ENCODE data around the gene WAC.
A peak's percentile ranks its signal among the peaks of the same experiment; 100 is the strongest.
"Not testable (repeated sequence)": the region's sequence is repeated elsewhere in the genome, so short reads cannot be mapped to it uniquely, and the experiment has no call there.

WAC gene

DNA sequence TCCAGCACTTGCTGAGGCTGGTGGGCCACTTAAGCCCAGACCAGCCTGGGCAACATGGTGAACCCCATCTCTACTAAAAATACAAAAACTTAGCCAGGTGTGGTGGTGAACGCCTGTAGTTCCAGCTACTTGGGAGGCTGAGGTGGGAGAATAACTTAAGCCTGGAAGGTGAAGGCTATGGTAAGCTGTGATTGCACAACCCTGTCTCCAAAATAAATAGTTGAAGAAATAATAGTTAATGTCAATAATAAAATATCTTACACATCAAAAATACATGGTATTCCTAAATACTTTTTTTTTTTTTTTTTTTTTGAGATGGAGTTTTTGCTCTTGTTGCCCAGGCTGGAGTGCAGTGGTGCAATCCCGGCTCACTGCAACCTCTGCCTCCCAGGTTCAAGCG is 76.7 kb downstream of the WAC start:
- DNase-seq (ENCODE audit: low read depth): not testable (repeated sequence)

DNA sequence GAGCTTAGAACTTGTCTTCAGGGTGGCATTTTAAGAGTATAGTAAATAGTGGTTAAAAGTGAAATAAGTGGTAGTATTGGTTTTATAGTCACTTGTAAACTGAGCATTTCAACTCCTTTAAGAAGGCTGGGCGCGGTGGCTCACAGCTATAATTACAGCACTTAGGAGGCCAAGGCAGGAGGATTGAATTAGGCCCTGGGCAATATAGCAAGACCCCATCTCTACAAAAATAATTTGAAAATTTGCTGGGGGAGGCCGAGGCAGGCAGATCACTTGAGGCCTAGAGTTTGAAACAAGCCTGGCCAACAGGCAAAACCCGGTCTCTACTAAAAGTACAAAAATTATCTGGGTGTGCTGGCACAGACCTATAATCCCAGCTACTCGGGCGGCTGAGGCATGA is 80.0 kb downstream of the WAC start:
- DNase-seq (ENCODE audit: low read depth): no peak

DNA sequence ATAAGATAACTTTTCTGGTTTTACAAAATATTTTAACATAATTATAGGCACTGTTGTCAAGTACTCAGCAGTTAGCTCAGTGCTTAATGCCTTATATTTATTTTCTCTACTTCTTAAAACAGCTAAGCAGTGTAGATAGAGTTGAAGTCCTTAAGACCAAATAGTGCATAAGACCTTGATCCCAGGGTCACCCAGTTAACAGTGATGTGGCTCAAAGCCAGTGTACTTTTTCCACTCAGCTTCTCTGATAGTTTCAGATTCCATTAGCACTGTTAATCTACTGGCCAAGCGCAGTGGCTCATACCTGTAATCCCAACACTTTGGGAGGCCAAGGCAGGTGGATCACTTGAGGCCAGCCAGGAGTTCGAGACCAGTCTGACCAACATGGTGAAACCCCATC is 83.6 kb downstream of the WAC start:
- DNase-seq (ENCODE audit: low read depth): no peak

DNA sequence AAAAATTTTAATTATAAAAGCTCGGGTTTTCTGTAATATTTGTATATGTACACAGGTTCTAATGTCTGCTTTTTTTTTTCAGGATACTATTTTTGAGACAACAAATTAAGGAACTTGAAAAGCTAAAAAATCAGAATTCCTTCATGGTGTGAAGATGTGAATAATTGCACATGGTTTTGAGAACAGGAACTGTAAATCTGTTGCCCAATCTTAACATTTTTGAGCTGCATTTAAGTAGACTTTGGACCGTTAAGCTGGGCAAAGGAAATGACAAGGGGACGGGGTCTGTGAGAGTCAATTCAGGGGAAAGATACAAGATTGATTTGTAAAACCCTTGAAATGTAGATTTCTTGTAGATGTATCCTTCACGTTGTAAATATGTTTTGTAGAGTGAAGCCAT is 86.5 kb downstream of the WAC start:
- no peak for DNase-seq (ENCODE audit: low read depth)

DNA sequence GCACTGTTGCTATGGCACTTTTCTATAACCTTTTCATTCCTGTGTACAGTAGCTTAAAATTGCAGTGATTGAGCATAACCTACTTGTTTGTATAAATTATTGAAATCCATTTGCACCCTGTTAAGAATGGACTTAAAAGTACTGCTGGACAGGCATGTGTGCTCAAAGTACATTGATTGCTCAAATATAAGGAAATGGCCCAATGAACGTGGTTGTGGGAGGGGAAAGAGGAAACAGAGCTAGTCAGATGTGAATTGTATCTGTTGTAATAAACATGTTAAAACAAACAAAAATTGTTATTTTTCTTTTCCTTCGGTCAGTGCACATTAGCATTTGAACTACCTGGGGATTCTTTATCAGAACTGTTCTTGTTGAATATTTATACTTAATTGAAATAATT is 87.3 kb downstream of the WAC start:
- DNase-seq (ENCODE audit: low read depth): no peak

DNA sequence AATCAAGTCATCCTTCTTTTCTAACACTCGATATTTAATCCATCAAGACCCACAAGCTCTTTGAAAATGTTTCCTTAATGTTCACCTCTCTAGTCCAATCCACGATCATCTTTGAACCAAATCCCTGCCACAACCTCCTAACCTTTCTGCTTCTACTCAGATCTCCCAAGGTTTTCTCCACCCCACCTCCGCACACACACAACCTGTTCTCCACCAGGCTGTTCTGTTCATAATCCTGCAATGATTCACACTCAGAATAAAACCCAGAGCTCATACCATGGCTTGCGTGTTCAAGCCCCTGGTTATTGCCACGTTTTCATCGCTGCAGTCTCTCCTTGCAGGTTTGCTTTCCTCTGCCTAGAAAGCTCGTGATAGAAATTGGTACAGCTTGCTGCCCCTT is 90.6 kb downstream of the WAC start:
- DNase-seq (ENCODE audit: low read depth): no peak

DNA sequence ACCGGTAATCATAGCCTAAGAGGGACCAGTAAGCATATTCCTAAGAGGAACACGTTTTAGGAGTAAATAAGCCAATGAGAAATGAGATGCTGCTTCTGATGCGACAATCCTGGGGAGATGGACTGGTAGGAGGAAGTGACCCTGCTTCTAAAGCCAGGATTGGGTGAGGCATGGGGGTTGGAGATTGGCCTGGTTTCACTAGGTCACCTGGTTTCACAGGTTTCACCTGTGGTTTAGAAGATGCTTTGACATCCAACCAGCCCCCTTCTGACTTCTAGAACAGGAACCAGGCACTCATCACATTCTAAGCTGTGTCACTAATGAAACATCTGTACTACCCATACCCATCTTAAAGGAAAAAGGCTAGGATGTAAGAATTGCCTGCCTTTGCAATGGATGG is 91.4 kb downstream of the WAC start:
- DNase-seq (ENCODE audit: low read depth): no peak

DNA sequence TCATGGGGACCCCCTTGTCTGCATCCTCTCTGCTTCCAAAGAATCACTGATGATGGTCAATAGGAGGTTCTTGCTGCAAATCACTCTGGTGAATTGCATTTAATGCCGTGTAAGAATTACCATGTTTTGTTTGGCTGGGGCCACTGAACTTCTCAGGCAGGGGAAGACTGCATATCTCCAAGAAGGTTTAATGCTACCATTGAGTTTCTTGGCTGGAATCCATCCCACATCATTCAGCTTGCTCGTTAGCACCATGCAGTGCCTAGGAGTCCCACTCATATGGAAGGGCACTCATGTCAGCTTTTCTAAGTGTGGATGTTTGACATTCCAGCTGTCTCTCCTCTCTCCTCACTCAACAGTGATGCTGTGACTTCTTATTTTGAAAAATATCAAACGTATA is 94.2 kb downstream of the WAC start:
- DNase-seq (ENCODE audit: low read depth): no peak

DNA sequence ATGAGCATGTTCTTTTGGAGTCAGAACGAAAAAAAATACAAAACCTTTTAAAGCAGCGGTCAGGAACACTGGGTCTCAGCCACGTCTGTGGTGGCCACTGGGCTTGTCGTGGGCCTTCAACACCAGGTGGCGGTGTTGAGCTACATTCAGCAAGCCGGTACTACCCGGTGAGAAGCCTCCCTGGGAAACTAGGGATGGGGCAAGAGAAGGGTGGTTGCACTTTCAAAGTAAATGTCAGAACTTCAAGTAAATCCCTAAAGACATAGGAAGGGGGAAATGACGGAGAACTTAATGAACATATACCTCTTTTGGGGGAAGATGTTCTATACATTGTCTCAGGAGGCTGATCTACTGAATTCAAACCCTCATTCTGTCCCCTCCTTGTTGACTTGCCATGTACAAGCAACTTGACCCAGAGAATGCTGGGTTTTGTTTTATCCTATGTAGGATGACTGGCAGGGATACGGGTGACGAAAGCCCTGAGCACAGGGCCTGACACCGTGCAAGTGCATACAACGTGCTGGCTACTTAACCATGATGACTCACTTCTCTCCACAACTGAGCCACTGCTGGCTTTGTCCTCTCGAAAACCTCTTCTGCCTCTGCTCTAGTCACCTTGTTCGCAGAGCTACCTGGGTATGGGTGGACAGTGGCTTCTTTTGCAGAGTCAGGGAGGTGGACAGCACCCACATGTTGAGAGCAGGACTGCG is 95.4 kb downstream of the WAC start:
- peak; percentile 29 for DNase-seq (ENCODE audit: low read depth)

DNA sequence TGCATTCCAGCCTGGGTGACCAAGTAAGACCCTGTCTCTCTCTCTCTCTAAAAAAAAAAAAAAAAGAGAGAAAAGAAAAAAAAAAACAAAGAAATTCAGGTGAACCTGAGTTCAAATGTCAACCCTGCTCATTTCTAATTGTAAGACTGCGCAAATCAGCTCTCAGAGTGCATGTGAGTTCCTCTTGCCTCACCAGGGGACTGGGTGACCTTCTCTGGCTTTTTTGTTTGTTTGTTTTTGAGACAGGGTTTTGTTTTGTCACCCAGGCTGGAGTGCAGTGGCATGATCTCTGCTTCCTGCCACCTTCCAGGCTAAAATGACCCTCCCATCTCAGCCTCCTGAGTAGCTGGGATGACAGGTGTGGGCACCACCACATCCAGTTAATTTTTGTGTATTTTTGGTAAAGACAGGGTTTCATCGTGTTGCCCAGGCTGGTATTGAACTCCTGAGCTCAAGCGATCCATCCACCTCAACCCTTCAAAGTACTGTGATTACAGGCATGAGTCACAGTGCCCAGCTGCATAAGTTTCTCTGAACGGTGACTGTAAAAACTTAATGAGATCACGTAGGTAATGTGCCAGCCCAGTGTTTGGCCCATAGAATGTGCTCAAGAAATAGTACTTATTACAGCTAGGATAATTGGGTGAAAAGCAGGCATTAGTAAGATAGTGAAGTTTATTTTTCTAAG is 99.1 kb downstream of the WAC start:
- no peak for DNase-seq (ENCODE audit: low read depth)

DNA sequence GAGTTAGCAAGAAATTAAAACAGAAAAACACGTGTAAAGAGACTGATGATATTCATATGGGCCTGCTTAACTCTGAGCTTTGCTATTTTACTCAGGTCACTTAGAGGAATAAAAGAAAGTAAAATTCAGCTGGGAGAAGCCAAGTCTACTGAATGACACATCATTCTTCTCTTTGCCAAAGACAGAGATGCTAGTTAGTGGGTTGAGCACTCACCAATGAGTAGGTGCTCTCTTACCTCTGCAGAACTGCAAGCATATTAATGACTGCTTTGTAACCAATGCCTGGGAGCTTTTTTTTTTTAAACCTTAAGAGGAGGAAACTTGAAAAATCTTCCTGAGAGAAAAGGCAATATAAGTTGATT is 99.6 kb downstream of the WAC start:
- DNase-seq (ENCODE audit: low read depth): no peak

DNA sequence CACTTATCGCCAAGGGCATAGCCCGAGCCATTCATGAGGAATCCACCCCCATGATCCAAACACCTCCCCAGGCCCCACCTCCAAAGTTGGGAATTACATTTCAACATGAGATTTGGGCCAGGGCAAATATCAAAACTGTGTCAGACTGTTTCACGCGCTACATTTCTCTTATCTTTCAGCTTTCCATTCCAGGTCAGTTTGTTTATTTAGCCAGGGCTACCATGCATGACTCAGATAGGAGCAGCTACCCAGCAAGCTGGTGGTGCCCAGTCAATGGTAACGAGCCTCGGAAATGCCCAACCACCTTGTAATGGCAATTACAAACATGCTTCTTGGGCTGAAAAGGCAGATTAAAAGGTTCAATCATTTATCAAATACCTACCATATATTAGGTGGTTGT is 100.8 kb downstream of the WAC start:
- DNase-seq (ENCODE audit: low read depth): no peak

DNA sequence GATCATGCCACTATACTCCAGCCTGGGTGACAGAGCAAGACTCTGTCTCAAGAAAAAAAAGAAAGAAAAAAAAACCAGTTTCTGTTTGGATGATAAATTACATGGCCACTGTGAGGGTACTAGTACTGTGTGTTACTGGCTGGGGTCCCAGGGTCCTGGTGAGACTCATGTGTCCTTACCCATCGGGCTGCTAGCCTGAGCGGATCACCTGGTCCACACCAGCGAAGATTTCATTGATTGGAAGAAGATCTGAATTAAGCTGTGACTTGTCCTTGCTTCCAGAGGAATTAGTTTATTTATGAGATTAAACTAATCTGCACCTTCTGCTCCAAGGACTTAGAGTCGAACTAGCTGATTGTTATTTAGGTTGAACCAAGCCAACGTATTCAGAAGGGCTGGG is 104.4 kb downstream of the WAC start:
- no peak for DNase-seq (ENCODE audit: low read depth)

DNA sequence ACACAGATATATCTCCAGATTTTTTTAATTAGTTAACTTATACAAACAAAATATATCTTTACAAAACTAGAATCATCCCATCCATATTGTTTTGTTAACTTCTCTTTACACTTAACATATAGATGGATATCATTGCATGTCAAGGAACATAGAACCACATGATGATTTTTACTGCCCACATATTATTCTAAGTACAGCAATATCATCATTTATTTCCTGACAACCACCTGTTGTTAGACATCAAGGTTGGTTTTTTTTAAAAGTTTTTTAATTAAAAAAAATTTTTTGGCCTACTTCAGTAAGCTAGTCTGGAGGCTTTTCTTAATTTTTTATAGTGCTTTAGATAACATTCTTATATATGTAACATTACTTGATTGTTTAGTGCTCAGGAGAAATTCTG is 105.5 kb downstream of the WAC start:
- DNase-seq (ENCODE audit: low read depth): no peak

DNA sequence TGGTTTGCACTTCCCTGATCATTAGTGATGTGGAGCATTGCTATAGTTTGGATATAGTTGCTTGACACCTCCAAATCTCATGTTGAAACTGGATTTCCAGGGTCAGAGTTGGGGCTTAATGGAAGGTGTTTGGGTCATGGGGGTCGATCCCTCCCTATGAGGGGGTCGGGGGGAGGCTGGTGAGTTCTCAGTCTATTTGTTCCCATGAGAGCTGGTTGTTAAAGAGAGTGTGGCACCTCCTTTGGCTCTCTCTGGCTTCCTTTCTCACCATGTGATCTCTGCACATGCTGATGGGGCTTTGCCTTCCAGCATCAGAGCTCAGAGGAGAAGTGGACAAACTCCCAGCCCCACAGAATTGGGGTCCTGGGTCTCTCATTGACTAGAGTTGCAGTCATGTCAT is 107.6 kb downstream of the WAC start:
- DNase-seq (ENCODE audit: low read depth): no peak

DNA sequence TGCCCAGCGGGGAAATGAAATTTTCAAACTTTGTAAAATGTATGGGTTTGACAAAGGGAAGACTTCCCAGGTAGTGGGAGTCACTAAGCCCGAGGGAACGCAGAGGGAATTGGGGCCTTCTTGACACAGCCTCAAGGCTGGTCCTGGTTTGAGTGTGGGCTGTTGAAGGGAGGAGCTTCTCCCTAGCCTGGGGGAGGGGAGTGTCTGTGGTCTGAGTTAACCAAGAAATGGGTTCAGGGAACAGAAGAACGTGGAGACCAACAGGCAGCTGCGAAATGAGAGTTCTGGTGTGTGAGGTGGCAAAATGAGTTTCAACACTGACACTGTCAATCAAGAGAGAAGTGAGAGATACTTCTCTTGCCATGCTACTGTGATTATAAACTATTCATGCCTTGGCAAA is 111.7 kb downstream of the WAC start:
- no peak for DNase-seq (ENCODE audit: low read depth)

DNA sequence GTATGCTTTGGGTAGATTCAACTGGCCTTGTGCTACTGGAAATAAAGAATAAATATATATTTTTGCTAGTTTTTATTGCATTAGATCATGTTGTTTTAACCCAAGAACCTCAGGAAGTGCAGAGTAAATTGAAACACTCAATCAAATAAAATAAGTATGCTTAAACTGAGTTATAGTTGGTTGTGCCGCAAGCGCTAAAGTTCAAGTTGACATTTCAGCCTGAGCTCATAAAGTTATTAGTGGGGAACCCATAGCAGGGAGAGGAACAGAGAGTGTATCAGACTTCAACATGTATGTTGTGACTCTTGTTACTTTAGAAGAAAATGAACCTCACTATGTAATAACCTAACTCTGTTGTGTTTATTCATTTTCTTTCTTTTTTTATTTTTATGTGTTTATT is 119.2 kb downstream of the WAC start:
- no peak for DNase-seq (ENCODE audit: low read depth)

DNA sequence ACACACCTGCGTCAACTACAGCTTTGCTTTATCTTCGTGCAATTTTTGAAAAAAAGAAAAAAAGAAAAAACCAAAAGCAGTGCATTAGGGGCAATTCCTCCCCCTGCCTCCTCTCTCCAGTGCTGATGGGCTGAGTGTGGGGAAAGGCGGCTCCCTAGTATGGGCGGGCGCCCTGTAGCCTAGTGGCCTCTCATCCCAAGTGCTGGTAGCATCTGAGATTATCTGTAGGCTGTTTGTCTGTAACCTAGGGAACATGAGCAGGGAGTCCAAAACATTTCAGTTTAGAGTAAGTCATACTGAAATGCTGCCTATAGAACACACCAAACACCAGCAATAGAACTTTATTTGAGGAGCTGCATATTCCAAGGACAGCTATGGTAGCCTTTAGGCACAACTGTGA is 119.8 kb downstream of the WAC start:
- no peak for DNase-seq (ENCODE audit: low read depth)

DNA sequence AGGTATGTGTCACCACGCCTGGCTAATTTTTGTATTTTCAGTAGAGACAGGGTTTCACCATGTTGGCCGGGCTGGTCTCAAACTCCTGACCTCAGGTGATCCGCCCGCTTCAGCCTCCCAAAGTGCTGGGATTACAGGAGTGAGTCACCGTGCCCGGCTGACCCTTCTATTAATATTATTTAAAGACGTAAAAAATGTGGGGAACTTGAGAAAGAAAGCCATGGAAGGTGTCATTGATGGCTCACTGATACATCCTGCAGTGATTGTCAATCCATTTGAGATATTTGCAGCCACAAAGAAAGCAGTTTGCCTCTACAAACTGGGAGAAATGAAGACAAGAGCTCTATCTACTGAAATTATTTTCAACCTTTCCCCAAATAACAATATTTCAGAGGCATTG is 125.9 kb downstream of the WAC start:
- not testable (repeated sequence) for DNase-seq (ENCODE audit: low read depth)

DNA sequence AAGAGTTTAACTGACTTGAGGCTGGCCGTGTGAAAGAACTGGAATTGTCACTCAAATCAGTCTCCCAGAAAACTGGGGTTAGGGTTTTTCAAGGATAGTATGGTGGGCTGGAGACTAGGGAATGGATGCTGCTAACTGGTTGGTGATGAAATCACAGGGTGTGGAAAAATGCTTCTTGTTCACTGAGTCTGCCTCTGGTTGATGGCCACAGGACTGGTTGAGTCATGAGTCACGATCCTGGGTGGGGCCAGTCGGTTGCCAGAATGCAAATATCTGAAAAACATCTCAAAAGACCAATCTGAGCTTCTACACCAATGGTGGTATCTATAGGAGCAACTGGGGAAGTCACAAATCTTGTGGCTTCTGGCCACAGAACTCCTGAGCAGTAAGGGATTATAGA is 128.1 kb downstream of the WAC start:
- DNase-seq (ENCODE audit: low read depth): no peak

DNA sequence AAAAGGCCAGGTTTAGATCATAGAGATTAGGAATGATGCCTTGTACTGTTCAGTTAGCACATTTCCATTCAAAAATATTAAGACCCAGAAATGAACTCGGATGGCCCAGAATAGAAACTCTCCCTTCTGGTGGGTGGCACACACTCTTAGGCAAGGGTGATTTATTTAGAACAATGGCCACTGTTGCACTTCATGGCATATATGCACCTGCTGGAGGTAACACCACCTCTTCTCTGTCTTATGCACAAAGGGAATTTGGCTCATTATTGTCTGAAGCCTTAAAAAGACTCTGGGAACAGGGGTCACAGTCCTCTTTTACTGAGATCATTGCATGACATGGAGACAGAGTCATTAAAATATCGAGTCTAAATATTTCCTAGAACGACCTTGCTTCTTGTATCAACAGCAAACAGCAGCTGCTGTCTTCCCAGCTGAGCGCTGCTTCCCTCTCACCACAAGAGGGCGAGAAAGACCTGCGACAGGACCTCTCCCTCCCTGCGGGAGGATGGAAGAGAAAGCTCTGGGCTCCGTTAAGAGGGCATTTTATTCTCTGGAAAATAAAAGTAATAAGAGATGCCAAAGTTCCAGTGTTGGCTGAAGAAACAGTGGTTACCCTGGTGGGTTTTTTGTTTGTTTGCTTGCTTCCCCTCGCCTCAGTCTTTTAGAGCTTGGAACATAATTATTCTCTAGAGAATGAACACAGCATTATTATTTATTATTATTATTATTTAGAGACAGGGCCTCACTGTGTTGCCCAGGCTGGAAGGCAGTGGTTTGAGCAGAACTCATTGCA is 130.9 kb downstream of the WAC start:
- DNase-seq (ENCODE audit: low read depth): peak; percentile 35

DNA sequence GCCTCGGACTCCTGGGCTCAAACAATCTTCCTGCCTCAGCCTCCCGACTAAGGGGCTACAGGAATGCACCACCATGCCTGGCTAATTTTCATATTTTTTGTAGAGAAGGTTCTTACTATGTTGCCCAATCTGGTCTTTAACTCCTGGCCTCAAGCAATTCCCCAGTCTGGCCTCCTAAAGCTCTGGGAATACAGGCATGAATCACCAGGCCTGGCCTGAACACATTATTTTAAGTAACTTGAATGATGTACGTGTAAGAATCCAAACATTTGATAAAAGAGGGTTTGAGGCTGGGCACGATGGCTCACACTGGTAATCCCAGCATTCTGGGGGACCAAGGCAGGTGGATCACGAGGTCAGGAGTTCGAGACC is 131.4 kb downstream of the WAC start:
- DNase-seq (ENCODE audit: low read depth): no peak

DNA sequence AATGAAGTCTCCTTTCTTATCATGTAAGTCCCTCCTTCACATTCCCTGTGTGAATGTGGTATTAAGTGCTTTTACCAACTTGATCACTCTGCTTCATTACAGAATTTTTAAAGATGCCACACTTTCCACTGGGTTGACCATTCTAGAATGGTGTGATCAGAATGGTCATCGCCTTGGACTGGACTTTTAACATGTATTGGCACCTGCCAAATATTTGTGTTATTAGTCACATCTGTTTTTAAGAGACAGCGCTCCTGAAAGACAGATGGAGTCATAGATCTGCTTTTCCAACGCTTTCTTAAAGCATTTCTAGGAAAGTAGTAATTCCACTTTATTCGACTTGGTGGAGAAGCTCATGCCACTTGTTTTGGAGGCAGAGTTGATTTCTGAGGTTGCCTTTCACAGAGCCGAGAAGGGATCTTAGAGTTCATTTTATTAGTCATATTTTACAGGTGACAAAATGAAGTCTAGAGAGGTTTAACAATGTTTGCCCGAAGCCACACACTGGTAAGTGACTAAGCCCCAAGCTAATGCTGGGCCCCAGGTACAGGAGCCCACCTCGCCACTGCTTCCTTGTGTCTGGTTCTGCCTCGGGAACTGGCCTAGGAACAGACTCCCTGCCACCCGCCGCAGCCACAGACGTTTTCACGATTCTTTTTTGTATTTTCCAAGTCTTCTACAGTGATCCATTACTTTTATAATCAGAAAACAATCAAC is 134.0 kb downstream of the WAC start:
- DNase-seq (ENCODE audit: low read depth): no peak

Data from stimulated activated CD8-positive, alpha-beta memory T cell treated with anti-CD3 and anti-CD28 coated beads, Interleukin-15, amount 100 ng/mL, for 1 hour (primary cell).